ENCODE data around the gene FDXR.

DNA sequence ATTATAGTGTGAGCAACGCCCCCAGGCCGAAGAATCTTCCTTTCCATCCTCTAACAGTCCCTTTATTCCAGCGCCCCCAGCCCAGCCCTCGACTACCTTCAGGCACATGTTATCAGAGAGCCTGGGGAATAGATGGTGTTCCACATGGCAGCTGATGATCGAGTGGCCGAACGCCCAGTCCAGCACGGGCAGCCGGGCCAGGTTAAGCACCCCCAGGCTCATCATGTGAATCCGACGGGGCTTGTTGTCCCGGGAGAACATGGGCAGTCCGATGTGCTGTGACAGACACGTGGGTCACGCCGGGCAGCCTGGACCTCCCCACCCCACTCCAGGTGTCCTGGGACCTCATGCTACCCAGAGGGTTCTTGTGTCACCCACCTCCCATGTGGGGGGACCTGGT, 6.5 kb upstream of the FDXR start:
- TF ChIP-seq POLR2AphosphoS5 (IDR thresholded peaks at IDR 0.05; ENCODE audit: borderline replicate concordance, low read depth, low read length): no peak
- no peak for TF ChIP-seq EZH2 (IDR thresholded peaks at IDR 0.05)
